ENCODE data around the gene MUTYH.

DNA sequence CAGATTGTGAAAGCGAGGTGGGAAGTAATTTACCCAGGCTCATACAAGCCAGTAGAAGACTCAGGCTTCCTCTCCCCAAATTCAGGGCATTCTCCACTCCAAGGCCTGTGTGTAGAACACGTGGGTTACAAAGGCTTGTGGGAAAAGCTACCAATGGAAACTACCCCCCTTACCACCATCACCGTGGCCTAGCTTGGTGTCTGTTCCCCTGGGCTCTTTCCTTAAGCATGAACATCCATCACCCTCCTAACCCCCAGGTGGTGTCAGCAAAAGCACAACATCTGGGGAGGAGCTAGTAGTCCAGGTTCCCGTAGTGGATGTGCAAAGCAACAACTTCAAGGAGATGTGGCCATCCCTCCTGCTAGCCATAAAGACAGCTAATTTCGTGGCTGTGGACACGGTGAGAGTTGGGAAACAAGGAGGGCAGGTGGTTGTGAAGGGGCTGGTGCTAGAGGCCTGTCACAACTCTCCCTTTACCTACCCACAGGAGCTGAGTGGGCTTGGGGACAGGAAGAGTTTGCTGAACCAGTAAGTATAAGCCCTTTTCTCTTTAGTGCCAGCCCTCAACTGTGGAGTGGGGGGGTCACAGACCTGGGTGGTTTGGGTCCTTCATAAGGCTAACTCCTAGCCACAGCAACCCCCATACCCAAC, 701 bp upstream of the MUTYH start:
- TF ChIP-seq, protein P1, sequence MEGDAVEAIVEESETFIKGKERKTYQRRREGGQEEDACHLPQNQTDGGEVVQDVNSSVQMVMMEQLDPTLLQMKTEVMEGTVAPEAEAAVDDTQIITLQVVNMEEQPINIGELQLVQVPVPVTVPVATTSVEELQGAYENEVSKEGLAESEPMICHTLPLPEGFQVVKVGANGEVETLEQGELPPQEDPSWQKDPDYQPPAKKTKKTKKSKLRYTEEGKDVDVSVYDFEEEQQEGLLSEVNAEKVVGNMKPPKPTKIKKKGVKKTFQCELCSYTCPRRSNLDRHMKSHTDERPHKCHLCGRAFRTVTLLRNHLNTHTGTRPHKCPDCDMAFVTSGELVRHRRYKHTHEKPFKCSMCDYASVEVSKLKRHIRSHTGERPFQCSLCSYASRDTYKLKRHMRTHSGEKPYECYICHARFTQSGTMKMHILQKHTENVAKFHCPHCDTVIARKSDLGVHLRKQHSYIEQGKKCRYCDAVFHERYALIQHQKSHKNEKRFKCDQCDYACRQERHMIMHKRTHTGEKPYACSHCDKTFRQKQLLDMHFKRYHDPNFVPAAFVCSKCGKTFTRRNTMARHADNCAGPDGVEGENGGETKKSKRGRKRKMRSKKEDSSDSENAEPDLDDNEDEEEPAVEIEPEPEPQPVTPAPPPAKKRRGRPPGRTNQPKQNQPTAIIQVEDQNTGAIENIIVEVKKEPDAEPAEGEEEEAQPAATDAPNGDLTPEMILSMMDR (IDR thresholded peaks at IDR 0.05), result no peak
- no peak for TF ChIP-seq POLR2A (IDR thresholded peaks at IDR 0.05)
